DND-41 (cell line): ENCODE results near the gene RNF151.

Experiments used
- CTCF ChIP-seq: IDR thresholded peaks from 2 replicates; pipeline ENCODE4 v1.5.1; 2012; ENCODE audit warnings: borderline replicate concordance, low read length, moderate library complexity, mild to moderate bottlenecking; ENCODE audit not compliant: poor library complexity, severe bottlenecking; ENCODE audit errors: extremely low read depth
- EZH2 ChIP-seq: IDR thresholded peaks from 3 replicates; pipeline ENCODE4 v1.6.1; 2012; ENCODE audit warnings: borderline replicate concordance, low read depth, mild to moderate bottlenecking, moderate library complexity, low read length, inconsistent platforms; ENCODE audit not compliant: severe bottlenecking

GRCh38 chr16:2005646-2006045 lies 39.0 kb downstream of the RNF151 start:
- no peak for TF ChIP-seq CTCF
- TF ChIP-seq EZH2 = no peak
